GM12878 (cell line): ENCODE data around the gene CACNA2D3. TPM values are rescaled to one million over a fixed set of nuclear protein-coding genes. Genes with fewer than 3 reads are reported as not detected.

Experiments used
- ATAC-seq: fragments of 200-7000 bp; cut with Tn5 transposase; 3 replicates; pipeline ENCODE4 v1.9.1; 2020; ENCODE audit warnings: mild to moderate bottlenecking, moderate library complexity
- BruUV-seq: library from RNA; stranded (reverse); fragments of 400-500 nt; replicated peaks from 2 replicates; lab custom pipeline; 2021; lab: Mats Ljungman, UMichigan
- CTCF ChIA-PET: fragments of 300-600 bp; sonication (Branson Sonifier 250); formaldehyde crosslinking; extraction: SDS; loops from one replicate; lab custom pipeline; 2021; ENCODE audit warnings: inconsistent platforms; lab: Yijun Ruan, JAX
- POLR2A ChIA-PET: fragments of 350-600 bp; formaldehyde crosslinking; extraction: SDS; loops from one replicate; lab custom pipeline; 2021; ENCODE audit warnings: inconsistent platforms; lab: Charles Lee
- RAD21 ChIA-PET: fragments of 300-600 bp; sonication (Branson Sonifier 250); formaldehyde crosslinking; loops from one replicate; lab custom pipeline; 2023; ENCODE audit warnings: antibody characterized with exemption; ENCODE audit not compliant: unreplicated experiment; lab: Charles Lee
- SMC1A ChIA-PET: fragments of 300-600 bp; sonication (Branson Sonifier 250); formaldehyde crosslinking; loops from one replicate; lab custom pipeline; 2023; ENCODE audit not compliant: unreplicated experiment, uncharacterized antibody; lab: Charles Lee
- DNase-seq: peaks from one replicate; pipeline ENCODE4 v3.0.0-alpha.2; 2011; ENCODE audit warnings: low read depth, low spot score
- FAIRE-seq: peaks from 3 replicates; lab custom pipeline; 2011; peaks lifted over from hg19 to GRCh38; lab: Jason Lieb, UNC
- H2AFZ ChIP-seq: 2 replicates; pipeline ENCODE4 v1.6.0; 2011; ENCODE audit warnings: low read depth, low read length, control low read depth; ENCODE audit not compliant: control insufficient read depth
- H3K27ac ChIP-seq: 2 replicates; pipeline ENCODE4 v1.5.1; 2011; ENCODE audit warnings: control low read depth; ENCODE audit not compliant: control insufficient read depth, insufficient read depth
- H3K27me3 ChIP-seq, 2 experiments: replicated peaks in 1 of 2; 2 replicates each; pipeline versions ENCODE4 v1.6.0 to v1.6.1; 2011; ENCODE audit warnings: low read length in 1 of 2; ENCODE audit not compliant: control insufficient read depth in 2 of 2, insufficient read depth in 2 of 2
- H3K36me3 ChIP-seq, 2 experiments: 2 replicates each; pipeline ENCODE4 v1.5.1; 2011; ENCODE audit warnings: low read length in 1 of 2; ENCODE audit not compliant: control insufficient read depth in 2 of 2, insufficient read depth in 2 of 2
- H3K4me1 ChIP-seq: 2 replicates; pipeline ENCODE4 v1.6.1; 2011; ENCODE audit warnings: mild to moderate bottlenecking, low read length, moderate library complexity, mixed read lengths; ENCODE audit not compliant: control insufficient read depth, insufficient read depth
- H3K4me2 ChIP-seq: 2 replicates; pipeline ENCODE4 v1.6.0; 2011; ENCODE audit warnings: control low read depth; ENCODE audit not compliant: control insufficient read depth, insufficient read depth
- H3K4me3 ChIP-seq: fragments of 200-600 bp; sonication (generic); 2 replicates; pipeline ENCODE4 v1.5.1; 2016
- H3K79me2 ChIP-seq: 2 replicates; pipeline ENCODE4 v1.6.0; 2011; ENCODE audit warnings: low read length; ENCODE audit not compliant: control insufficient read depth, insufficient read depth
- H3K9ac ChIP-seq: 2 replicates; pipeline ENCODE4 v1.8.0; 2011; ENCODE audit warnings: low read length, control low read depth, mixed read lengths; ENCODE audit not compliant: control insufficient read depth, insufficient read depth
- H3K9me3 ChIP-seq: replicated peaks from 3 replicates; pipeline ENCODE4 v1.5.1; 2011; ENCODE audit warnings: mild to moderate bottlenecking, low read length; ENCODE audit not compliant: control insufficient read depth, insufficient read depth
- H4K20me1 ChIP-seq: 2 replicates; pipeline ENCODE4 v1.6.0; 2011; ENCODE audit not compliant: control insufficient read depth, insufficient read depth
- CHD4 ChIP-seq: fragments of 200-600 bp; sonication (generic); IDR thresholded peaks from 2 replicates; pipeline ENCODE4 v1.6.1; 2016; ENCODE audit warnings: mild to moderate bottlenecking
- POLR2AphosphoS2 ChIP-seq: IDR thresholded peaks from 2 replicates; pipeline ENCODE4 v1.6.1; 2011; ENCODE audit warnings: low read depth, mild to moderate bottlenecking, low read length, improper control_type of control experiment, moderate library complexity
- SPI1 ChIP-seq: IDR thresholded peaks from 2 replicates; pipeline ENCODE4 v1.6.1; 2011; ENCODE audit warnings: low read depth, mild to moderate bottlenecking, low read length, moderate library complexity, borderline replicate concordance; ENCODE audit not compliant: insufficient read depth
- YY1 ChIP-seq: IDR thresholded peaks from 2 replicates; pipeline ENCODE4 v1.6.1; 2011; ENCODE audit warnings: low read depth, mild to moderate bottlenecking, low read length
- WGBS: methylation state at CpG from one replicate; pipeline ENCODE4 v1.1.6; 2016; ENCODE audit warnings: low lambda C conversion rate; ENCODE audit not compliant: insufficient replicate concordance, insufficient coverage; ENCODE audit errors: missing lambda C conversion rate; 5-methylcytosine and 5-hydroxymethylcytosine counted together
- in situ Hi-C: fragments of 300-500 bp; cut with MboI; formaldehyde crosslinking; loops from 9 replicates; pipeline ENCODE4 v1.14.3; 2018; ENCODE audit warnings: mixed read lengths
- intact Hi-C: fragments of 100-400 bp; cut with micrococcal nuclease; formaldehyde crosslinking; loops from one replicate; pipeline ENCODE4 v1.14.2; 2022; ENCODE audit not compliant: unreplicated experiment
- polyA plus RNA-seq, 11 experiments: library from polyadenylated mRNA; depleted of rRNA in 4 of 11; unstranded in 6 of 11; stranded (reverse) in 5 of 11; fragments of >200 nt; fragmentation: Nextera tagmentation in 4 of 11; fragmentation: Illumina TruSeq in 1 of 11; extraction: Ambion mirVana in 4 of 11; extraction: Trizol in 1 of 11; gene quantifications; 1 replicate in 1 of 11; 2 replicates in 10 of 11; pipeline versions ENCODE4 v1.2.1 to v1.2.3, GENCODE V29; 2011 to 2016; ENCODE audit warnings: inconsistent platforms in 2 of 11, missing spikeins in 2 of 11, low read depth in 1 of 11
- total RNA-seq, 4 experiments: library from RNA; depleted of rRNA in 3 of 4; stranded (reverse); fragments of >200 nt in 3 of 4; fragmentation: Illumina TruSeq in 1 of 4; extraction: Trizol in 1 of 4; gene quantifications; 2 replicates each; pipeline versions ENCODE4 v1.2.1 to v1.2.3, GENCODE V29; 2013 to 2021
- TF ChIP-seq, protein P1 (sequence below): fragments of 450-650 bp; formaldehyde crosslinking; IDR thresholded peaks from 2 replicates; pipeline ENCODE4 v1.5.0; 2022; ENCODE audit warnings: mild to moderate bottlenecking, missing genetic modification characterization
- TF ChIP-seq, protein P2 (sequence below): IDR thresholded peaks from 2 replicates; pipeline ENCODE4 v1.6.1; 2012; ENCODE audit warnings: mild to moderate bottlenecking, low read depth, low read length

CACNA2D3 gene
- total and polyA plus RNA-seq, 10 of the 15 experiments (the other 5 are each of a cell fraction or from before 2014, with no cell fraction given), result not detected

DNA sequence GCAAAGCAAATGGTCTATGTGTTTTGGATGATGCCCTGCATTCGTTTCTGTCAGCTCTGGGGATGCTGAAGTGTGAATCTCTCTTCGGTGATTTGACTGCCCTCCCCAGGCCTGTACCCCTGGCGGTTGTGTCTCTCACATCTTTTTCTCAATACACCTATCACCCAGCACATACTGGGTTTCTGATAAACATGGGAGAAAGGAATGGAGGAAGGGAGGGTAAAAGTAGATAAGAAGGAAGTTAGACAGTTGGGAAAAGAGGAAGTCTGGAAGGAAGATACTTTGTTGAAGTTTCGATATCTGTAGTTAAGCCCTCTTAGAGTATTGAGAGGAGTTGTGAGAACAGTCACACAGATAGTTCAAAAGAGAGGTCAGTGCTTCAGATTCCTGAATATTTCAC lies 841.3 kb downstream of the CACNA2D3 start:
- no peak for DNase-seq
- in situ Hi-C loops, result no loop called here
- no peak overlapping the region for H3K4me2 ChIP-seq
- H2AFZ ChIP-seq, result no peak overlapping the region
- no peaks in the 10 kb centered on the region for H4K20me1 ChIP-seq
- H3K27me3 ChIP-seq, result no peaks in the 10 kb centered on the region
- H3K9ac ChIP-seq, result no peak overlapping the region
- TF ChIP-seq YY1 (no peak), SPI1 (peak; percentile 7; the same call in 1 of the 2 replicates), POLR2AphosphoS2 (no peak)
- no peak for FAIRE-seq
- 51% methylated on average over 4 of the region's 4 CpGs for WGBS
- no peaks in the 10 kb centered on the region for H3K9me3 ChIP-seq
- H3K4me1 ChIP-seq, result no peaks in the 10 kb centered on the region
- ChIA-PET CTCF (no interaction called here), SMC1A (no interaction called here), RAD21 (no interaction called here), POLR2A (no interaction called here)
- no peaks in the 10 kb centered on the region for H3K79me2 ChIP-seq
- no peak overlapping the region for H3K4me3 ChIP-seq
- no peaks in the 10 kb centered on the region for H3K36me3 ChIP-seq
- intact Hi-C loops, result no loop called here
- BruUV-seq, result no TSS peak
- no peak for ATAC-seq
- H3K27ac ChIP-seq, result no peak overlapping the region

DNA sequence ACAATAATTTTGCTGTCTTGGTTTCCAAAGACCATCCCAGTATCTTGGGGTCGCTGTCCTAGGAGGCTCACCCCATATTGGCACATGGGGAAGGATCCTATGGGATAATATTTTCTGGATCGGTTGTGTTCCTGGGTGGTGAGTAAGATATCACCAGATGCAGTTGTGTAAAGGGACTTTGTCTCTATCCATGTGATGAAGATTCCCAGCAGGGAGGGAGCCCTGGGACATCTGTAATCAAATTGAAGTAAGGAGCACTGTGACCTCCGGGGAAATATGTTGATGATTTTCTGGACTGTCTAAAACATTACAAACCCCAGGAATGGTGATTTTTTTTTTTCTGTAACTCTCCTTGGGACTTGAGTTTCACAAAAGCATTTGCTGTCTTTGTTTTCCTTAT lies 841.7 kb downstream of the CACNA2D3 start:
- ChIA-PET SMC1A (no interaction called here), CTCF (interaction anchor here (0.7 kb wide), 1 partner anchor 324 kb away, joined by 3 read pairs; no protein-coding TSS in a partner anchor), POLR2A (no interaction called here), RAD21 (no interaction called here)
- FAIRE-seq (no peak), DNase-seq (no peak), ATAC-seq (no peak)
- WGBS, result 81% methylated on average over 3 of the region's 3 CpGs
- Histone ChIP-seq H4K20me1 (no peaks in the 10 kb centered on the region), H3K4me1 (no peaks in the 10 kb centered on the region), H3K9me3 (no peaks in the 10 kb centered on the region), H3K4me3 (no peak overlapping the region), H3K27ac (no peak overlapping the region), H3K4me2 (no peak overlapping the region), H3K27me3 (no peaks in the 10 kb centered on the region), H3K9ac (no peak overlapping the region), H2AFZ (no peak overlapping the region), H3K79me2 (no peaks in the 10 kb centered on the region), H3K36me3 (no peaks in the 10 kb centered on the region)
- BruUV-seq, result no TSS peak
- in situ Hi-C loops, result no loop called here
- intact Hi-C loops, result no loop called here
- TF ChIP-seq, protein P1, sequence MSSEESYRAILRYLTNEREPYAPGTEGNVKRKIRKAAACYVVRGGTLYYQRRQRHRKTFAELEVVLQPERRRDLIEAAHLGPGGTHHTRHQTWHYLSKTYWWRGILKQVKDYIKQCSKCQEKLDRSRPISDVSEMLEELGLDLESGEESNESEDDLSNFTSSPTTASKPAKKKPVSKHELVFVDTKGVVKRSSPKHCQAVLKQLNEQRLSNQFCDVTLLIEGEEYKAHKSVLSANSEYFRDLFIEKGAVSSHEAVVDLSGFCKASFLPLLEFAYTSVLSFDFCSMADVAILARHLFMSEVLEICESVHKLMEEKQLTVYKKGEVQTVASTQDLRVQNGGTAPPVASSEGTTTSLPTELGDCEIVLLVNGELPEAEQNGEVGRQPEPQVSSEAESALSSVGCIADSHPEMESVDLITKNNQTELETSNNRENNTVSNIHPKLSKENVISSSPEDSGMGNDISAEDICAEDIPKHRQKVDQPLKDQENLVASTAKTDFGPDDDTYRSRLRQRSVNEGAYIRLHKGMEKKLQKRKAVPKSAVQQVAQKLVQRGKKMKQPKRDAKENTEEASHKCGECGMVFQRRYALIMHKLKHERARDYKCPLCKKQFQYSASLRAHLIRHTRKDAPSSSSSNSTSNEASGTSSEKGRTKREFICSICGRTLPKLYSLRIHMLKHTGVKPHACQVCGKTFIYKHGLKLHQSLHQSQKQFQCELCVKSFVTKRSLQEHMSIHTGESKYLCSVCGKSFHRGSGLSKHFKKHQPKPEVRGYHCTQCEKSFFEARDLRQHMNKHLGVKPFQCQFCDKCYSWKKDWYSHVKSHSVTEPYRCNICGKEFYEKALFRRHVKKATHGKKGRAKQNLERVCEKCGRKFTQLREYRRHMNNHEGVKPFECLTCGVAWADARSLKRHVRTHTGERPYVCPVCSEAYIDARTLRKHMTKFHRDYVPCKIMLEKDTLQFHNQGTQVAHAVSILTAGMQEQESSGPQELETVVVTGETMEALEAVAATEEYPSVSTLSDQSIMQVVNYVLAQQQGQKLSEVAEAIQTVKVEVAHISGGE (CRISPR knock-in tag), result no peak
- TF ChIP-seq, protein P2, sequence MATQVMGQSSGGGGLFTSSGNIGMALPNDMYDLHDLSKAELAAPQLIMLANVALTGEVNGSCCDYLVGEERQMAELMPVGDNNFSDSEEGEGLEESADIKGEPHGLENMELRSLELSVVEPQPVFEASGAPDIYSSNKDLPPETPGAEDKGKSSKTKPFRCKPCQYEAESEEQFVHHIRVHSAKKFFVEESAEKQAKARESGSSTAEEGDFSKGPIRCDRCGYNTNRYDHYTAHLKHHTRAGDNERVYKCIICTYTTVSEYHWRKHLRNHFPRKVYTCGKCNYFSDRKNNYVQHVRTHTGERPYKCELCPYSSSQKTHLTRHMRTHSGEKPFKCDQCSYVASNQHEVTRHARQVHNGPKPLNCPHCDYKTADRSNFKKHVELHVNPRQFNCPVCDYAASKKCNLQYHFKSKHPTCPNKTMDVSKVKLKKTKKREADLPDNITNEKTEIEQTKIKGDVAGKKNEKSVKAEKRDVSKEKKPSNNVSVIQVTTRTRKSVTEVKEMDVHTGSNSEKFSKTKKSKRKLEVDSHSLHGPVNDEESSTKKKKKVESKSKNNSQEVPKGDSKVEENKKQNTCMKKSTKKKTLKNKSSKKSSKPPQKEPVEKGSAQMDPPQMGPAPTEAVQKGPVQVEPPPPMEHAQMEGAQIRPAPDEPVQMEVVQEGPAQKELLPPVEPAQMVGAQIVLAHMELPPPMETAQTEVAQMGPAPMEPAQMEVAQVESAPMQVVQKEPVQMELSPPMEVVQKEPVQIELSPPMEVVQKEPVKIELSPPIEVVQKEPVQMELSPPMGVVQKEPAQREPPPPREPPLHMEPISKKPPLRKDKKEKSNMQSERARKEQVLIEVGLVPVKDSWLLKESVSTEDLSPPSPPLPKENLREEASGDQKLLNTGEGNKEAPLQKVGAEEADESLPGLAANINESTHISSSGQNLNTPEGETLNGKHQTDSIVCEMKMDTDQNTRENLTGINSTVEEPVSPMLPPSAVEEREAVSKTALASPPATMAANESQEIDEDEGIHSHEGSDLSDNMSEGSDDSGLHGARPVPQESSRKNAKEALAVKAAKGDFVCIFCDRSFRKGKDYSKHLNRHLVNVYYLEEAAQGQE, result no peak
- TF ChIP-seq CHD4, result no peak
